Kidney glomerular epithelial cell (primary cell): ENCODE results near the gene FYN.
"Not testable (repeated sequence)": the region's sequence is repeated elsewhere in the genome, so short reads cannot be mapped to it uniquely, and the experiment has no call there.

Experiments used
- DNase-seq: peaks from one replicate; lab custom pipeline; 2025; lab: John Stamatoyannopoulos, UW

FYN gene

GRCh38 chr6:111850295-111850937 lies 22.8 kb downstream of the FYN start:
- no peak for DNase-seq

- DNase-seq: no peak
Observed at GRCh38 chr6:111849298-111849697, 24.0 kb downstream of the FYN start.

- no peak for DNase-seq
Observed at GRCh38 chr6:111848262-111848812, 24.9 kb downstream of the FYN start.

GRCh38 chr6:111846492-111847409 lies 26.5 kb downstream of the FYN start:
- DNase-seq: no peak

- DNase-seq: no peak
Observed at GRCh38 chr6:111846066-111846465, 27.2 kb downstream of the FYN start.

GRCh38 chr6:111845441-111845871 lies 27.8 kb downstream of the FYN start:
- no peak for DNase-seq

- DNase-seq: no peak
Observed at GRCh38 chr6:111844921-111845320, 28.3 kb downstream of the FYN start.

- DNase-seq: no peak
Observed at GRCh38 chr6:111844376-111844775, 28.9 kb downstream of the FYN start.

GRCh38 chr6:111843347-111844147 lies 29.7 kb downstream of the FYN start:
- DNase-seq: no peak

GRCh38 chr6:111842891-111843290 lies 30.4 kb downstream of the FYN start:
- DNase-seq: no peak

GRCh38 chr6:111842271-111842822 lies 30.9 kb downstream of the FYN start:
- no peak for DNase-seq

- peak; percentile 13 for DNase-seq
Observed at GRCh38 chr6:111841822-111842221, 31.4 kb downstream of the FYN start.

- DNase-seq: no peak
Observed at GRCh38 chr6:111840803-111841202, 32.4 kb downstream of the FYN start.

- no peak for DNase-seq
Observed at GRCh38 chr6:111838749-111839484, 34.3 kb downstream of the FYN start.

GRCh38 chr6:111837641-111838500 lies 35.4 kb downstream of the FYN start:
- DNase-seq: no peak

GRCh38 chr6:111837007-111837406 lies 36.2 kb downstream of the FYN start:
- no peak for DNase-seq

GRCh38 chr6:111835807-111836206 lies 37.4 kb downstream of the FYN start:
- no peak for DNase-seq

GRCh38 chr6:111835398-111835797 lies 37.9 kb downstream of the FYN start:
- DNase-seq: not testable (repeated sequence)

GRCh38 chr6:111834356-111834755 lies 38.9 kb downstream of the FYN start:
- DNase-seq: no peak

GRCh38 chr6:111832833-111833418 lies 40.3 kb downstream of the FYN start:
- DNase-seq: no peak
